ENCODE measurements around the gene RANBP9. TPM values are rescaled to one million over a fixed set of nuclear protein-coding genes. Genes with fewer than 3 reads are reported as not detected.

Gene RANBP9
- total and polyA plus RNA-seq, 9 of the 15 experiments (the other 6 are each of a cell fraction or from before 2014, with no cell fraction given), result 27.5 to 130 (median 61.5) TPM

GRCh38 chr6:13673825-13674444 is 37.7 kb downstream of the RANBP9 start:
- in situ Hi-C loops (cut with MboI) (no loop called here), intact Hi-C loops (cut with micrococcal nuclease) (no loop called here)
- peak; percentile 39 for ATAC-seq
- peaks cover 28% of the 10 kb centered on the region; the same call in 2 of the 3 replicates for H3K36me3 ChIP-seq (ENCODE audit: control insufficient read depth, insufficient read depth, low read length)
- H3K27ac ChIP-seq (ENCODE audit: extremely low read depth, low read depth, low read length), result peak overlapping the region; percentile 89
- ChIA-PET CTCF (ENCODE audit: low intra/inter-chr PET ratio) (no interaction called here), POLR2A (interaction anchor here (0.6 to 2.6 kb wide), 8 partner anchors 8 to 58 kb away, joined by 3 to 10 read pairs (median 4); no protein-coding TSS in a partner anchor)
- peaks cover 12 to 31% of the 10 kb centered on the region in 2 experiments; a peak in 4 of 5 replicates for H3K4me1 ChIP-seq (replicated peaks in 1 of 2; ENCODE audit: control insufficient read depth in 2 of 2, insufficient read depth in 2 of 2, low read length in 2 of 2)
- peaks cover 13% of the 10 kb centered on the region; the same call in 1 of the 2 replicates for H3K9me3 ChIP-seq (replicated peaks; ENCODE audit: control insufficient read depth, insufficient read depth, low read depth, low read length)
- no TSS peak for BruUV-seq (replicated peaks)
- FAIRE-seq, result no peak
- H3K4me3 ChIP-seq, result peak overlapping the region; percentile 4; the same call in 1 of the 2 replicates
- WGBS (ENCODE audit: insufficient coverage, low coverage, missing lambda C conversion rate), result 27% methylated on average over 3 of the region's 3 CpGs
- peak overlapping the region; percentile 72 to 81; a peak in 3 of 4 replicates for H3K9ac ChIP-seq (ENCODE audit: insufficient read depth in 1 of 2, low read depth in 2 of 2, low read length in 2 of 2)
- peak in 1 of 4 experiments; percentile 51 for DNase-seq (ENCODE audit: extremely low read depth in 1 of 4, low spot score in 3 of 4)
- H2AFZ ChIP-seq (ENCODE audit: low read depth, low read length), result no peak overlapping the region
- H3K9me1 ChIP-seq (ENCODE audit: control insufficient read depth, insufficient read depth, low read length), result no peaks in the 10 kb centered on the region
- H3K27me3 ChIP-seq (ENCODE audit: control insufficient read depth in 2 of 2, insufficient read depth in 2 of 2, low read length in 2 of 2), result no peaks in the 10 kb centered on the region
- H3K79me2 ChIP-seq (ENCODE audit: control insufficient read depth, insufficient read depth, low read length), result peaks cover 100% of the 10 kb centered on the region
- H4K20me1 ChIP-seq (replicated peaks; ENCODE audit: control insufficient read depth, insufficient read depth, low read length), result no peaks in the 10 kb centered on the region
- peak overlapping the region; percentile 75 for H3K4me2 ChIP-seq (ENCODE audit: insufficient read depth, low read length)
- TF ChIP-seq SMAD4 (CRISPR knock-in tag; conservative IDR thresholded peaks at IDR 0.05), result peak; percentile 23; the same call in 1 of the 2 replicates
- peak; percentile 37 for TF ChIP-seq BRD9 (IDR thresholded peaks at IDR 0.05; ENCODE audit: low read depth, partially characterized antibody)
- TF ChIP-seq ZNF282 (CRISPR knock-in tag; IDR thresholded peaks at IDR 0.05), result no peak
- no peak for TF ChIP-seq SREBF1 (IDR thresholded peaks at IDR 0.05; ENCODE audit: borderline replicate concordance, low read depth, low read length)
- peak; percentile 70; the same call in 1 of the 2 replicates for TF ChIP-seq ZBTB33 (CRISPR knock-in tag; IDR thresholded peaks at IDR 0.05)
- no peak for TF ChIP-seq MITF (IDR thresholded peaks at IDR 0.05)
- TF ChIP-seq MAFK (IDR thresholded peaks at IDR 0.05; ENCODE audit: low read length), result no peak
- TF ChIP-seq FOXK2 (conservative IDR thresholded peaks at IDR 0.05 in 1 of 2, IDR thresholded peaks at IDR 0.05 in 1 of 2; ENCODE audit: low read depth in 2 of 2), result 0 out of 4 replicates have a peak, but pooled peaks of 1 of the 2 experiments have one; percentile 11
- no peak for TF ChIP-seq ZFP30 (CRISPR knock-in tag; IDR thresholded peaks at IDR 0.05; ENCODE audit: borderline replicate concordance)
- no peak for TF ChIP-seq XRCC4 (IDR thresholded peaks at IDR 0.05; ENCODE audit: extremely low read depth, insufficient read depth, insufficient read length)
- peak; percentile 47; the same call in 1 of the 2 replicates for TF ChIP-seq DMBX1 (CRISPR knock-in tag; IDR thresholded peaks at IDR 0.05; ENCODE audit: borderline replicate concordance)
- TF ChIP-seq TFAM (CRISPR knock-in tag; conservative IDR thresholded peaks at IDR 0.05), result no peak
- TF ChIP-seq EHMT2 (IDR thresholded peaks at IDR 0.05), result 0 out of 2 replicates have a peak, but pooled peaks have one; percentile 14
- TF ChIP-seq ZNF384 (IDR thresholded peaks at IDR 0.05; ENCODE audit: low read depth, low read length), result peak; percentile 48; the same call in 1 of the 2 replicates
- peak; percentile 13; the same call in 1 of the 2 replicates for TF ChIP-seq SUPT5H (IDR thresholded peaks at IDR 0.05)
- TF ChIP-seq ZNF764 (CRISPR knock-in tag; IDR thresholded peaks at IDR 0.05; ENCODE audit: low read depth), result no peak
- peak in 1 of 2 experiments; percentile 7 for TF ChIP-seq NCOA2 (IDR thresholded peaks at IDR 0.05; ENCODE audit: partially characterized antibody in 2 of 2)
- no peak for TF ChIP-seq HDAC1 (IDR thresholded peaks at IDR 0.05)
- no peak for TF ChIP-seq TGIF2 (CRISPR knock-in tag; IDR thresholded peaks at IDR 0.05)
- no peak for TF ChIP-seq ZNF316 (IDR thresholded peaks at IDR 0.05)
- no peak for TF ChIP-seq PTRF (tag; IDR thresholded peaks at IDR 0.05)

All from K562 (cell line).